ENCODE measurements around the gene CLEC2A.

- TF ChIP-seq, protein P1, sequence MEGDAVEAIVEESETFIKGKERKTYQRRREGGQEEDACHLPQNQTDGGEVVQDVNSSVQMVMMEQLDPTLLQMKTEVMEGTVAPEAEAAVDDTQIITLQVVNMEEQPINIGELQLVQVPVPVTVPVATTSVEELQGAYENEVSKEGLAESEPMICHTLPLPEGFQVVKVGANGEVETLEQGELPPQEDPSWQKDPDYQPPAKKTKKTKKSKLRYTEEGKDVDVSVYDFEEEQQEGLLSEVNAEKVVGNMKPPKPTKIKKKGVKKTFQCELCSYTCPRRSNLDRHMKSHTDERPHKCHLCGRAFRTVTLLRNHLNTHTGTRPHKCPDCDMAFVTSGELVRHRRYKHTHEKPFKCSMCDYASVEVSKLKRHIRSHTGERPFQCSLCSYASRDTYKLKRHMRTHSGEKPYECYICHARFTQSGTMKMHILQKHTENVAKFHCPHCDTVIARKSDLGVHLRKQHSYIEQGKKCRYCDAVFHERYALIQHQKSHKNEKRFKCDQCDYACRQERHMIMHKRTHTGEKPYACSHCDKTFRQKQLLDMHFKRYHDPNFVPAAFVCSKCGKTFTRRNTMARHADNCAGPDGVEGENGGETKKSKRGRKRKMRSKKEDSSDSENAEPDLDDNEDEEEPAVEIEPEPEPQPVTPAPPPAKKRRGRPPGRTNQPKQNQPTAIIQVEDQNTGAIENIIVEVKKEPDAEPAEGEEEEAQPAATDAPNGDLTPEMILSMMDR (IDR thresholded peaks at IDR 0.05), result no peak
- TF ChIP-seq ZFX (IDR thresholded peaks at IDR 0.05; ENCODE audit: borderline replicate concordance), result no peak
Observed at GRCh38 chr12:9868951-9869306, 63.2 kb downstream of the CLEC2A start.
